HepG2 (cell line): Measurements from ENCODE around the gene DAPK1.

Experiments
- CHD2 ChIP-seq: IDR thresholded peaks from 2 replicates; pipeline ENCODE4 v1.6.1; 2011; ENCODE audit warnings: low read depth, low read length, improper control_type of control experiment
- CTCF ChIP-seq: sonication (generic); formaldehyde crosslinking; IDR thresholded peaks from 2 replicates; pipeline ENCODE4 v1.5.0; 2020; ENCODE audit warnings: mild to moderate bottlenecking, missing genetic modification reagents, moderate library complexity
- MEIS2 ChIP-seq: sonication (generic); formaldehyde crosslinking; IDR thresholded peaks from 2 replicates; pipeline ENCODE4 v1.9.0; 2021; ENCODE audit warnings: mild to moderate bottlenecking, missing genetic modification reagents
- NBN ChIP-seq: fragments of 450-650 bp; conservative IDR thresholded peaks from 2 replicates; pipeline ENCODE4 v1.6.1; 2017
- NFE2L2 ChIP-seq: fragments of 150-350 bp; IDR thresholded peaks from 2 replicates; pipeline ENCODE4 v1.6.1; 2014; ENCODE audit warnings: low read length
- PRDM15 ChIP-seq: sonication (generic); formaldehyde crosslinking; IDR thresholded peaks from 2 replicates; pipeline ENCODE4 v1.4.0; 2020; ENCODE audit warnings: missing genetic modification reagents
- SIN3A ChIP-seq: IDR thresholded peaks from 2 replicates; pipeline ENCODE4 v1.6.1; 2011; ENCODE audit warnings: low read depth, mild to moderate bottlenecking, control low read depth, low read length, borderline replicate concordance
- TAF1 ChIP-seq: sonication (generic); formaldehyde crosslinking; IDR thresholded peaks from 2 replicates; pipeline ENCODE4 v1.4.0; 2020; ENCODE audit warnings: missing genetic modification reagents

- TF ChIP-seq MEIS2 (CRISPR knock-in tag) = no peak
- TF ChIP-seq PRDM15 (CRISPR knock-in tag) = no peak
- no peak for TF ChIP-seq CHD2
- no peak for TF ChIP-seq CTCF (CRISPR knock-in tag)
- no peak for TF ChIP-seq TAF1 (CRISPR knock-in tag)
- TF ChIP-seq NBN = no peak
- no peak for TF ChIP-seq NFE2L2
- TF ChIP-seq SIN3A = no peak
These were observed 28.1 kb downstream of the DAPK1 start for GRCh38 chr9:87525546-87526303.
